ENCODE results near the gene CYFIP1.

CYFIP1 gene

GRCh38 chr15:22878103-22878502, 102.1 kb downstream of the CYFIP1 start:
- no peak overlapping the region for H2AFZ ChIP-seq (ENCODE audit: low read depth, low read length)
- no peaks in the 10 kb centered on the region for H3K36me3 ChIP-seq (replicated peaks; ENCODE audit: low read depth, low read length)
- no peaks in the 10 kb centered on the region for H3K4me1 ChIP-seq (ENCODE audit: low read length)
- H3K79me2 ChIP-seq (ENCODE audit: low read length), result no peaks in the 10 kb centered on the region
- TF ChIP-seq, protein P1, sequence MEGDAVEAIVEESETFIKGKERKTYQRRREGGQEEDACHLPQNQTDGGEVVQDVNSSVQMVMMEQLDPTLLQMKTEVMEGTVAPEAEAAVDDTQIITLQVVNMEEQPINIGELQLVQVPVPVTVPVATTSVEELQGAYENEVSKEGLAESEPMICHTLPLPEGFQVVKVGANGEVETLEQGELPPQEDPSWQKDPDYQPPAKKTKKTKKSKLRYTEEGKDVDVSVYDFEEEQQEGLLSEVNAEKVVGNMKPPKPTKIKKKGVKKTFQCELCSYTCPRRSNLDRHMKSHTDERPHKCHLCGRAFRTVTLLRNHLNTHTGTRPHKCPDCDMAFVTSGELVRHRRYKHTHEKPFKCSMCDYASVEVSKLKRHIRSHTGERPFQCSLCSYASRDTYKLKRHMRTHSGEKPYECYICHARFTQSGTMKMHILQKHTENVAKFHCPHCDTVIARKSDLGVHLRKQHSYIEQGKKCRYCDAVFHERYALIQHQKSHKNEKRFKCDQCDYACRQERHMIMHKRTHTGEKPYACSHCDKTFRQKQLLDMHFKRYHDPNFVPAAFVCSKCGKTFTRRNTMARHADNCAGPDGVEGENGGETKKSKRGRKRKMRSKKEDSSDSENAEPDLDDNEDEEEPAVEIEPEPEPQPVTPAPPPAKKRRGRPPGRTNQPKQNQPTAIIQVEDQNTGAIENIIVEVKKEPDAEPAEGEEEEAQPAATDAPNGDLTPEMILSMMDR (IDR thresholded peaks at IDR 0.05; ENCODE audit: low read depth, low read length), result no peak
- TF ChIP-seq EZH2phosphoT487 (IDR thresholded peaks at IDR 0.05; ENCODE audit: low read depth), result no peak
- H3K27me3 ChIP-seq (ENCODE audit: low read depth, low read length), result no peaks in the 10 kb centered on the region
- no peak overlapping the region for H3K9ac ChIP-seq (ENCODE audit: low read length)
- 0 out of 2 replicates have a peak, but pooled peaks cover 5% of the 10 kb centered on the region for H4K20me1 ChIP-seq (ENCODE audit: insufficient read depth, low read length)
- no peak overlapping the region for H3K4me2 ChIP-seq (ENCODE audit: low read length)
- H3K27ac ChIP-seq (ENCODE audit: low read length), result no peak overlapping the region
- H3K9me3 ChIP-seq (ENCODE audit: insufficient read depth, low read length), result no peaks in the 10 kb centered on the region
- no peak overlapping the region for H3K4me3 ChIP-seq (ENCODE audit: low read length)

- TF ChIP-seq, protein P1 (IDR thresholded peaks at IDR 0.05; ENCODE audit: low read depth, low read length), result no peak
- no peak for TF ChIP-seq EZH2phosphoT487 (IDR thresholded peaks at IDR 0.05; ENCODE audit: low read depth)
- H3K36me3 ChIP-seq (replicated peaks; ENCODE audit: low read depth, low read length), result peaks cover 3% of the 10 kb centered on the region
- H3K9me3 ChIP-seq (ENCODE audit: insufficient read depth, low read length), result no peaks in the 10 kb centered on the region
- 0 out of 2 replicates have a peak, but pooled peaks cover 5% of the 10 kb centered on the region for H4K20me1 ChIP-seq (ENCODE audit: insufficient read depth, low read length)
- H3K79me2 ChIP-seq (ENCODE audit: low read length), result no peaks in the 10 kb centered on the region
- no peak overlapping the region for H3K4me2 ChIP-seq (ENCODE audit: low read length)
- H3K27me3 ChIP-seq (ENCODE audit: low read depth, low read length), result no peaks in the 10 kb centered on the region
- no peak overlapping the region for H2AFZ ChIP-seq (ENCODE audit: low read depth, low read length)
- no peak overlapping the region for H3K27ac ChIP-seq (ENCODE audit: low read length)
- H3K4me1 ChIP-seq (ENCODE audit: low read length), result no peaks in the 10 kb centered on the region
- H3K9ac ChIP-seq (ENCODE audit: low read length), result no peak overlapping the region
- no peak overlapping the region for H3K4me3 ChIP-seq (ENCODE audit: low read length)
Observed at GRCh38 chr15:22877607-22878006, 102.6 kb downstream of the CYFIP1 start.

GRCh38 chr15:22877117-22877516, 103.1 kb downstream of the CYFIP1 start:
- H4K20me1 ChIP-seq (ENCODE audit: insufficient read depth, low read length), result 0 out of 2 replicates have a peak, but pooled peaks cover 5% of the 10 kb centered on the region

DNA sequence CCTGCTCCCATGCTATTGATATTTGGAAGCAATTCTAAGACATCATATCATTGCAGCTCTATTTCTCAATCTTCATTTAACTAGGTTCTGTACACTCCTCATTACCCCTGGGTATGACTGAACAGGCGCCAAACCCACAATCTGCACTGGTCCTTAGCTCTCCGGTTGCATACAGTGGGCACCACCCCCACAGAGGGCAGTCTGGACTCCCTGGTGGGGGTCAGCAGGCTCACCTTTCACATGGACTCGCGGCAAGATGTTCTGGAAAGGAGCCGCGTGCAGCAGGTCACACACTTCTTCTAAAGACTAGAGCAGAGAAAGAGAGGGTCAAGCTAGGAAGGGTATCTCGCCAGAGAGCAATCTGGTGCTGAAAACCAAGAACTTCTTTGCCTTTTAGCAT, 105.2 kb downstream of the CYFIP1 start:
- Histone ChIP-seq H4K20me1 (ENCODE audit: insufficient read depth, low read length) (peaks cover 5% of the 10 kb centered on the region; the same call in 1 of the 2 replicates), H3K27ac (ENCODE audit: low read length) (no peak overlapping the region), H2AFZ (ENCODE audit: low read depth, low read length) (no peak overlapping the region), H3K79me2 (ENCODE audit: low read length) (no peaks in the 10 kb centered on the region), H3K36me3 (replicated peaks; ENCODE audit: low read depth, low read length) (peaks cover 20% of the 10 kb centered on the region), H3K4me3 (ENCODE audit: low read length) (no peak overlapping the region), H3K27me3 (ENCODE audit: low read depth, low read length) (no peaks in the 10 kb centered on the region), H3K4me1 (ENCODE audit: low read length) (no peaks in the 10 kb centered on the region), H3K9me3 (ENCODE audit: insufficient read depth, low read length) (no peaks in the 10 kb centered on the region), H3K4me2 (ENCODE audit: low read length) (no peak overlapping the region), H3K9ac (ENCODE audit: low read length) (no peak overlapping the region)
- TF ChIP-seq, protein P1 (IDR thresholded peaks at IDR 0.05; ENCODE audit: low read depth, low read length), result no peak
- TF ChIP-seq EZH2phosphoT487 (IDR thresholded peaks at IDR 0.05; ENCODE audit: low read depth), result no peak

More at GRCh38 chr15:22877117-22877516, 103.1 kb downstream of the CYFIP1 start:
- no peaks in the 10 kb centered on the region for H3K9me3 ChIP-seq (ENCODE audit: insufficient read depth, low read length)
- peaks cover 3% of the 10 kb centered on the region for H3K36me3 ChIP-seq (replicated peaks; ENCODE audit: low read depth, low read length)
- H3K27ac ChIP-seq (ENCODE audit: low read length), result no peak overlapping the region
- no peaks in the 10 kb centered on the region for H3K27me3 ChIP-seq (ENCODE audit: low read depth, low read length)
- TF ChIP-seq EZH2phosphoT487 (IDR thresholded peaks at IDR 0.05; ENCODE audit: low read depth), result no peak
- TF ChIP-seq, protein P1 (IDR thresholded peaks at IDR 0.05; ENCODE audit: low read depth, low read length), result no peak
- H3K4me3 ChIP-seq (ENCODE audit: low read length), result no peak overlapping the region
- no peak overlapping the region for H3K9ac ChIP-seq (ENCODE audit: low read length)
- no peak overlapping the region for H2AFZ ChIP-seq (ENCODE audit: low read depth, low read length)
- H3K4me1 ChIP-seq (ENCODE audit: low read length), result no peaks in the 10 kb centered on the region
- no peaks in the 10 kb centered on the region for H3K79me2 ChIP-seq (ENCODE audit: low read length)
- no peak overlapping the region for H3K4me2 ChIP-seq (ENCODE audit: low read length)
